HG03558 (cell line): ENCODE measurements around the gene MGAT2.
A peak's percentile ranks its signal among the peaks of the same experiment; 100 is the strongest.
"Not testable (repeated sequence)": the region's sequence is repeated elsewhere in the genome, so short reads cannot be mapped to it uniquely, and the experiment has no call there.

Source experiments
- ATAC-seq: cut with Tn5 transposase; IDR thresholded peaks from one replicate; pipeline ENCODE4 v1.9.1; 2021; ENCODE audit warnings: moderate number of reproducible peaks; ENCODE audit not compliant: unreplicated experiment; ENCODE audit errors: extremely low read depth

The MGAT2 gene

DNA sequence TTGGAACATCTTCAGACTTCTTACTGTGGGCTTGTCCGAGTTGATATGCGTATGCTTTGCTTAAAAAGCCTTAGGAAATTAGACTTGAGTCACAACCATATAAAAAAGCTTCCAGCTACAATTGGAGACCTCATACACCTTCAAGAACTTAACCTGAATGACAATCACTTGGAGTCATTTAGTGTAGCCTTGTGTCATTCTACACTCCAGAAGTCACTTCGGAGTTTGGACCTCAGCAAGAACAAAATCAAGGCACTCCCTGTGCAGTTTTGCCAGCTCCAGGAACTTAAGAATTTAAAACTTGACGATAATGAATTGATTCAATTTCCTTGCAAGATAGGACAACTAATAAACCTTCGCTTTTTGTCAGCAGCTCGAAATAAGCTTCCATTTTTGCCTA is 13.0 kb upstream of the MGAT2 start:
- no peak for ATAC-seq

DNA sequence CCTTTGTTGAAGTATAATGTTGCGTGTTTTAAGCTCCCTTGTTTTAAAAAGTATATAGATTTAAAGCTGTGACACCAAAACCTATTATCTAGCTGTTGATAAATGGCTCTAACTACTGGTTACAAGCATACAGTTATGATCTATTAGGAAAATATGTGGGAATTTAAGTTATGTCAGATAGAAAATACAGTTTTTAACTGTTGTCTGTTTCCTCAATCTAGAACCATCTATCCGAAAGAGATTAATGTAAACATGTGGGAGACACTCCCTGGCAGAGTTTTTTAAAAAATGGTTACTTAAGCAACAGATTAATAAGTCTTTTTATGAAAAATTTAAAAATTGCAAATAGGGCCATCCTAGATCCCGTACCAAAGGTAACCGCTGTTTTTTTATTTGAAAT is 8.3 kb upstream of the MGAT2 start:
- no peak for ATAC-seq

DNA sequence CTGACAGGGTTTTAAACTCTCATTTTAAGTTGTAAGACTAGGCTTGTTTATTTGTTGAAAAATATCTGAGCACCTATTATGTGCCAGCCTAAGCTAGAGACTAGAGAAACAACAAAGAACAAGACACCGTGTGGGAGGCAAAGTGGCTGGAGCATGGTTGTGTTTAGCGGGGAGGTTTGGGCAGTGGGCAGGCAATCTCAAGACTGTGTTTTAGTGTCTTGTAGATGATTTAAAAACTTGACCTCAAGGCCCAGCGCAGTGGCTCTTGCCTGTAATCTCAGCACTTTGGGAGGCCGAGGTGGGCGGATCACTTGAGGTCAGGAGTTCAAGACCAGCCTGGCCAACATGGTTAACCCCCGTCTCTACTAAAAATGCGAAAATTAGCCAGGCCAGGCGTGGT is 7.9 kb upstream of the MGAT2 start:
- no peak for ATAC-seq

DNA sequence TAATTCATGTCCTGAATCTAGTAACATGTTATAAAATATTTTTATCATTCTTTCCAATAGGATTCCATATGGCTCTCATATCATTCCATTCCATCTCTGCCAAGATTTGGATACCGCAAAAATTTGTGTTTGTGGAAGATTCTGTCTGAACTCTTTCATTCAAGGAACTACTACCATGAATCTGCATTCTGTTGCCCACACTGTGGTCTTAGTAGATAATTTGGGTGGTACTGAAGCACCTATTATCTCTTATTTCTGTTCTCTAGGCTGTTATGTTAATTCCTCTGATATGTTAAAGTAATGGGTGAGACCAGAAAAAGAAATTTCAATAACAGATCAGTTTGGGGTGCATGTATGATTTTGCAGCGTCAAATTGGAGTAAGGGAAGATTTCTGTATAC is 6.4 kb upstream of the MGAT2 start:
- no peak for ATAC-seq

DNA sequence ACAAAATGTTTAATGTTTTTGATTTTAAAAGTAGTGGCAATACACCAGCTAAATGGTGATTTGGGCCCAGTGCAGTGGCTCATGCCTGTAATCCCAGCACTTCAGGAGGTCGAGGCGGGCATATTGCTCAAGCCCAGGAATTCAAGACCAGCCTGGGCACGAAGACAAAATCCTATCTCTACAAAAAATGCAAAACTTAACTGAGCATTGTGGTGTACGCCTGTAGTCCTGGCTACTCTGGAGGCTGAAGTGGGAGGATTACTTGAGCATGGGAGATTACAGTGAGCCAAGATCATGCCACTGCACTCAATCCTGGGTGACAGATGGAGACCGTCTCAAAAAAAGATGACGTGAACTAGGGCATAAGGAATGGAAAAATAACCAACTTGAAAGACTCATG is 4.8 kb upstream of the MGAT2 start:
- no peak for ATAC-seq

DNA sequence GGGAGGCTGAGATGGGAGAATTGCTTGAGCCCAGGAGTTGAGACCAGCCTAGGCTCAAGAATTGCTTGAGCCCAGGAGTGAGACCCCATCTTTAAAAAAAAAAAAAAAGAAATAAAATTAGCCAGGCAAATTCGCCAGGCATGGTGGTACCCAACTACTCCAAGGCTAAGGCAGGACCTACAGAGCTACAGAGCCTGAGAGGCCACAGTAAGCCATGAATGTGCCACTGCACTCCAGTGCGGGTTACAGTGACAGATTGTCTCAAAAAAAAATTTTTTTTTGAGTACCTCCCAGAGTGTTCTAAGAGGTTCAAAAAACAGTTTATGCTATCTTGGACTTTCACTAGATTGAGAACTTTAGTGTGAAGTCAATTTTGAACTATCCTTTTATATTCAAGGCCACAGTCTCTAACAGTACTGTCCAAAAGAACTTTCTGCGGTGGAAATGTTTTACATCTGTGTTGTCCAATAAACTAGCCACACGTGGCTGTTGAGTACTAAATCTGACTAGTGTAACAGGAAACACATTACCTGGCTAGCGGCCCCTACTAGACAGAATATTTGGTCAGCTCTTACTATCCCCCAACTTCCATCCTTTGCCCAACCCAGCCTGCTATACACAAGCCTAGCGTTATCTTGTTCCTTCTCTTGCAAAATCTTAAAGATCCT is 2.6 kb upstream of the MGAT2 start:
- no peak for ATAC-seq

DNA sequence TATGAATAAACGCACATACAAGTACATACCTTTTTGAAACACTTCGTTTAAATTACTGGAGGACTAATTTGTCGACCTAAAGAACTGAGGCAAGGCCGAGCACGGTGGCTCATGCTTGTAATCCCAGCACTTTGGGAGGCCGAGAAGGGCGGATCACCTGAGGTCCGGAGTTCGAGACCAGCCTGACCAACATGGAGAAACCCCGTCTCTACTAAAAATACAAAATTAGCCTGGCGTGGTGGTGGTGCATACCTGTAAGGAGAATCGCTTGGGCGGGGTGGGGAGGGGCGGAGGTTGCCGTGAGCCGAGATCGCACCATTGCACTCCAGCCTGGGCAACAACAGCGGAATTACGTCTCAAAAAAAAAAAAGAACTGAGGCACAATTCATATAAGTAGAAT is 1.3 kb upstream of the MGAT2 start:
- ATAC-seq: not testable (repeated sequence)

DNA sequence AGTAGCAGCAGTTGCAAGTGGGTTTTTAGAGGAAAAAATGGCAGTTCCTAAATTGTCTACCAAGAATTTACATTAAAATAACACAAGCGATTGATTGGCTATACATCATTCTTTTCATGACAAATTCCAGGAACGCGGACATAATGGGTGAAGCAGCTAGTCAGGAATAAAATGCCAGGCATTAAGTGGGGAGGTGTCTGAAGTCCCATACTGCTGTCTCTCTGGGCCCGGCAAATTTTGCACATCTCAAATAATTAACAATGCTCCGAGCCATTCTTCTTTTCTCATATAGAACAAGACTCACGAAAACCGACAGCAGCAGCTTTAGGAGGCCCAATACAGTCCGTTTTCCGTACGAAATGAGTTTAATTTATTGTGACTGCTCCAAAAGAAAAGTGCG is 869 bp upstream of the MGAT2 start:
- ATAC-seq: no peak

DNA sequence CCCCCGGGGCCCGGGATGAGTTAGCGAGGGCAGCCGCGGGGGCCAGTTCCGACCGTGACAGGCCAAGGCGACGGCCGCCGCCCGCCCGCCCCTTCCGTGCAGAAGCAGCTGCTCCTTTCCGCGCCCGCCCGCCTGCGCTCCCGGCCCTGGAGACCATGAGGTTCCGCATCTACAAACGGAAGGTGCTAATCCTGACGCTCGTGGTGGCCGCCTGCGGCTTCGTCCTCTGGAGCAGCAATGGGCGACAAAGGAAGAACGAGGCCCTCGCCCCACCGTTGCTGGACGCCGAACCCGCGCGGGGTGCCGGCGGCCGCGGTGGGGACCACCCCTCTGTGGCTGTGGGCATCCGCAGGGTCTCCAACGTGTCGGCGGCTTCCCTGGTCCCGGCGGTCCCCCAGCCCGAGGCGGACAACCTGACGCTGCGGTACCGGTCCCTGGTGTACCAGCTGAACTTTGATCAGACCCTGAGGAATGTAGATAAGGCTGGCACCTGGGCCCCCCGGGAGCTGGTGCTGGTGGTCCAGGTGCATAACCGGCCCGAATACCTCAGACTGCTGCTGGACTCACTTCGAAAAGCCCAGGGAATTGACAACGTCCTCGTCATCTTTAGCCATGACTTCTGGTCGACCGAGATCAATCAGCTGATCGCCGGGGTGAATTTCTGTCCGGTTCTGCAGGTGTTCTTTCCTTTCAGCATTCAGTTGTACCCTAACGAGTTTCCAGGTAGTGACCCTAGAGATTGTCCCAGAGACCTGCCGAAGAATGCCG is 699 bp downstream of the MGAT2 start:
- no peak for ATAC-seq

DNA sequence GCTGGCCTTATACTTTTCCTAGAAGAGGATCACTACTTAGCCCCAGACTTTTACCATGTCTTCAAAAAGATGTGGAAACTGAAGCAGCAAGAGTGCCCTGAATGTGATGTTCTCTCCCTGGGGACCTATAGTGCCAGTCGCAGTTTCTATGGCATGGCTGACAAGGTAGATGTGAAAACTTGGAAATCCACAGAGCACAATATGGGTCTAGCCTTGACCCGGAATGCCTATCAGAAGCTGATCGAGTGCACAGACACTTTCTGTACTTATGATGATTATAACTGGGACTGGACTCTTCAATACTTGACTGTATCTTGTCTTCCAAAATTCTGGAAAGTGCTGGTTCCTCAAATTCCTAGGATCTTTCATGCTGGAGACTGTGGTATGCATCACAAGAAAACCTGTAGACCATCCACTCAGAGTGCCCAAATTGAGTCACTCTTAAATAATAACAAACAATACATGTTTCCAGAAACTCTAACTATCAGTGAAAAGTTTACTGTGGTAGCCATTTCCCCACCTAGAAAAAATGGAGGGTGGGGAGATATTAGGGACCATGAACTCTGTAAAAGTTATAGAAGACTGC is 1.5 kb downstream of the MGAT2 start:
- ATAC-seq: no peak

DNA sequence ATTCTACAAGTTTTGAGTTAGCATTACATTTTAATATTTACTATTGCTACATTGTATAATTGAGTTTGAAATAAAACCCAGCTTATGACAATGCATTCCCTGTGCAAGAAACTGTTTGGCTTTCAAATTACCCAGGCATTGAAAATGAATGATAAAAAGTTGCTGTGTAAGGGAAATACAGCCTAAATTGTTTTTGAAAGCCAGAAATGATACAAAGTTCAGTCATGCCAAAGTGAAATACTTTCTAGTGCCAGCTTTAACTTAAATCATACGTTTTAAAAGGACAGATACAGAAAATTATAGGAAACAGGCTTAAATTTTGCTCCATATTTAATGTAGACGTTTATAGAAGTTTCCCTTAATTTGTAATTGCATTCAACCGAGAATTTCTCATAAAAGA is 2.8 kb downstream of the MGAT2 start:
- ATAC-seq: no peak

DNA sequence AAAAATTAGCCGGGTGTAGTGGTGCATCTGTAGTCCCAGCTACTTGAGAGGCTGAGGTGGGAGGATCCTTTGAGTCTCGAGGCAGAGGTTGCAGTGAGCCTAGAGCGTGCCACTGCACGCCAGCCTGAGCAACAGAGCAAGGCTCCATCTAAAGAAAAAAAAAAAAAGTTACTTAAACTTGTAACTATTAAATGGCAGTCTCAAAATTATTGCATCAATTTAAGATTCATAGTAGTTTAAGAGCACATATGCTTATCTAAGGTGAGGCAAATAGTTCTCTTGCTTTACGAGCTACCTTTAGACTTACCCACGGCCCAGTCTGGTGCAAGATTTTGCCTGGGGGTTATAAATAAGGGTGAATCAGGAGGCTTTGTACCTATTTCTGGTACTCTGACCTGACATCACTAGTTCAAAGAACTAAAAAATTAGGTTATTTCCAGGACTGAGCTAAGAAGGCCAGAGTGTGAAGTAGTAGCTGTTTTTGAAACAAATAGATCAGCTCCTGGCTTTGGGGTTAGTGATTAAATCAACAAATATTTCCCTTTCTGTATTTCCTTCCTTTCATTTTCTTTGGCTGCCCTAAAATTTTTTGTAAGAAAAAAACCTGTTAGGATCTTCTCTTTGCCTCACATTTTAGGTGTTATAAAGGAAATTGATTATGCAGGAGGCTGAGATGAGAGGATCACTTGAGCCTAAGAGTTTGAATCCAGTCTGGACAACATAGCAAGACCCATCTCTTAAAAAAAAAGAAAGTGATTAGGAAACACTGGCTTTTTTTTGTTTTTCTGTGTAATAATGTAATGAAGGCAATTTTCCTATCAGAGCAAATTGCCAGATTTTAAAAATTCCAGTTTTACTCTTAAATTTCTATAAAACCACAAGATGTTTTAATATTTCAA is 3.6 kb downstream of the MGAT2 start:
- ATAC-seq: no peak

DNA sequence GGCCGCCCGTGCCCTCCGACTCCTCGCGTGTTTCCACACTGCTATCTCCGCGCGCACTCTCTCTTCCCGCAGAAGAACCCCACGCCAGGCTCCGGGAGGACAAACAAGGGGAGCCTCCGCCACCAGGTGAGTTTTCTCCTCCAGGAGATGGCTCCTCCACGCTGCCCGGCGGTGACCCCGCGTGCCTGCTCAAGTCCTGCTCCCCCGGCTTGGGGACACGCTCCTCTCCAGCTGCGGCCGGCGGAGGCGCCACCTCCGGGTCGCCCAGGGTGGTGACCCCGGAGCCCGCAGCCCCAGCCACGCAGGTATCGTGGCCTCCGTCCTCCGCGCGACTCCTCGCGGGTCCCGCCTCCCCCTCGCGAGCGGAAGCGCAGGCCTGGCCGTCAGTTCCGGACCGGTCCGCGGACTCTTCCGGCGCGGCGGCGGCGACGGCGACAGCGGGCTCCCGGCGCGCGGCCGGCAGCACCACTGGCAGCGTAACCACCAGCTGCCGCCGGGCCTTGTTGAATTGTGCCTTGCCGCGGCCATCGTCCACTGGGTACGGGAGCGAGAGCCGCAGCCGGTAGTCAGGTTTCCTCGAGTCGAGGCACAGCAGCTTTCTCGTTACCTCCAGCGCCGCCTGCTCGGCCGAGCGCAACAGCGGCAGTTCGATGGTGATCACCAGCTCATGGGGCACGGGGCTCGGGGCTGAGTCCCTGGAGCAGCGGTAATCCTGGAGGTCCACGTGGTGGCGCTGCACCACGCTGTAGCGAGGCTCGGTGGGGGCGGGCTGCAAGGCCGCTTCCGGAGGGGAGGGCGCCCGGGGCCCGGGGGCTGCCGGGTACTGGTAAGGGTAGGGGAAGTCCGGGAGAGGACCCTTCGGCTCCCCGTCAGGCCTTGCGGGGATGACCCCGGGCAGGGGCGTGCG is 13.3 kb downstream of the MGAT2 start:
- peak; percentile 70 for ATAC-seq

DNA sequence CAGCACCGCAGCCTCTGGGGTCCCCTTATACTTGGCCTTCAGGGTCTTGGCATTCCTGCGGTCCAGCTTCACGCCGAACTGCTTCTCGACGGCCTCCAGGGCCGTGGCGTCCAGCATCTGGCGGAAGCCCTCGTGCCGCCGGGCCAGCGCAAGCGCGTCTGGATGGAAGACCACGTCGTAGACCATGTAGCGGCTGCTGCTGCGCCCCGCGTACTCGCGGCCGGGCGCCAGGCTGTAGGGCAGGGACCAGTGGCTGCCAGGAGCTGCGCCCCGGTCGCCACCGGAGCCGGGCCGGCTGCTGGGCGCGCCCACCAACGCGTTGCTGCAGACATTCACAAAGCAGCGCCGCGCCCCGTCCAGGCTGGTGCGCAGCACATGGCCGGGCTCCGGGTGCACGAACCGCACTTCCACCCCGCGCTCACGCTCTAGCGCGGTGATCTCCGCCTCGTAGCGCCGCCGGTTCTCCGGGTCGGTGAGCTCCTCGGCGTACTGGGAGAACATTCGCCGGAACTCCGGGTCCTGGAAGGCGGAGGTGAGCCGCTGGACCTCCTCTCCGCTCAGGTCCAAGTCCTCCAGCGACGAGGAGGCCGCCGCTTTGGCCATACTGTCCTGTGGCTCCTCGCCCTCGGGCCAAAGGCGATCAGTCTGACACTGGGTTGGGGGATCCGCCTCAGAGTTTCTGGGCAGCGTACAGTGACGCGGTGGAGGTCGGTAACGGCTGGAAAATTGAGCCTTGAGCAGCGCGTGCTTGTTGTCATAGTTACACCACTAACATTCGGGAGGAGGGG is 14.1 kb downstream of the MGAT2 start, which contains the start of gene DNAAF2:
Gene DNAAF2, minus strand, starts transcription at position 698 of the 788 bp plus-strand sequence. Its CDS starts 95 bp downstream, at position 603.
- ATAC-seq: peak; percentile 13

DNA sequence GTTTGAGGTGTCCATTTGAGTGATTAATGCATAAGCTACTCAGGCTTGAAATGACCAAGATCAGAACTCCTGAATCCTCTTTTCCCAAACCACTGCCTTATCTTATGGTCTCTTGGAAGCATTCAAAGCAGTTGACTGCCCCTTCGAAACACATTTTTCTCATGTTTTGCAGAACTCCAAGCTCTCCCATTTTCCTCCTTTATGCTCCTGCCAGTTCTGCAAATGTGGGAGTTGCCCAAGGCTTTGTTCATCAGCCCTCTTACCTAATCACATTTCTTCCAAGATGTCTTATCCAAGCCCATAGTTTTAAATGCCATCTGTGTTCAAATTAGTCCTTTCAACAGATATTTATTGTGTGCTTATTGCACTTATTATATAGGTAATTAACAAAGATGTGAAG is 16.3 kb downstream of the MGAT2 start:
- ATAC-seq: no peak

DNA sequence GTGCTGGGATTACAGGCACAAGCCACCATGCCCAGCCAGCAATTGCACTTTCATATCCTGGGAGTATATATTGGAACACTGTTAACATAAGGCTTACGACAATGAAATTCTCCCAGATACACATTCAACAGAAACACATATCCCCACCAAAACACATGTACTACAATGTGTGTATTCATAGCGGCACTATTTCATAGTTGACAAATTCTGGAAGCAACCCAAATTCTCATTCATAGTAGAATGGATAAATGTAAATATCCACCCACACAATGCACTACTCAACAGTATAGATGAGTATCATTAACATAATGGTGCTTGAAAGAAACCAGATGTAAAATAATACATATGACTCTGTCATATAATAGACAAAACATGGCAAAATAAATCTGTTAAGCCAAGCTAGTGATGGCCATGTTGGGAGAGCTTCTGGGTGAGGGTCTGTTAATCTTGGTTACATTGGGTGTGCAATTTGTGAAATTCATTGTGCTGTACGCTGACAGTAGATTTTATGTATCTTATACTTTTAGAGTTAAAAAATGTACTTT is 17.0 kb downstream of the MGAT2 start:
- ATAC-seq: no peak

DNA sequence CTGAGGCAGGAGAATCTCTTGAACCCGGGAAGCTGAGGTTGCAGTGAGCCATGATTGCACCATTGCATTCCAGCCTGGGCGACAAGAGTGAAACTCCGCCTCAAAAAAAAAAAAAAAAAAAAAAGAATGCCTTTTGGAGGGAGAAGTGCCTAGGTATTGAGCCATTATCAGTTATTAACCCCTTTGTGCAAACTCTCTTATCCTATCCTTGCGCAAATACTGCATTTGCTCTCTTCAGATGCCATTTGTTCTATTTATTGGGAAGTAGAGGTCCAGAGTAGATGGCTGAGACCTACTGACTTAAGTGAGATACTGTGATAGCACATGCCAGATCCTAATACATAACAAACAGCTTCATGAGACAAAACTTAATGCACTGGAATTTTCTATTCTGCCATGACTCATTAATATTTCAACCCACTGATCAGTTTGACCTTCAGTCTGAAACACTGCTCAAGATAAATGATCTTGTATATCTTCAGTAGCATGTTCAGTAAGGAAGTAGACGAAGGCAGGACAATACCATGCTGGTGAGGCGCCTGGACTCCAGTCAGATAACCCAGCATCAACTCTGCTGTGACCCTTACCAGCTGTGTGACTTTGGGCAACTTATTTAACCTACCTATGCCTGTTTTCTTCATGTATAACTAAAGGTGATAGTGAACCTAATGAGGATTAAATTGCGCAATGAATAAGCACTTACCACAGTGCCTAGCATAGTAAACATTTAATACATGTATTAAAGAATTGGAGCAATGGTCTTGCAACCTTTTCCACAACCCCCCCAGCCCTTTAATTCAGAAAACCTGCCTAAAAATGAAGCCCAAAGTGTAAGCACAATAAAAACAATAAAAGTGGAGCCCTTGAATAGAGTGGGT is 20.2 kb downstream of the MGAT2 start:
- no peak for ATAC-seq
